BE2C (cell line): Measurements from ENCODE around the gene TMEM178B.

Experiments
- DNase-seq: peaks from one replicate; pipeline ENCODE4 v3.0.0-alpha.2; 2020
- H3K27me3 ChIP-seq: fragments of 250-450 bp; sonication (Bioruptor Pico); 2 replicates; pipeline ENCODE4 v1.5.1; 2020; ENCODE audit warnings: mild to moderate bottlenecking
- H3K36me3 ChIP-seq: fragments of 250-450 bp; sonication (Bioruptor Pico); 2 replicates; pipeline ENCODE4 v1.5.1; 2020; ENCODE audit warnings: mild to moderate bottlenecking
- H3K4me1 ChIP-seq: fragments of 250-450 bp; sonication (Bioruptor Pico); 2 replicates; pipeline ENCODE4 v1.5.1; 2020
- H3K4me3 ChIP-seq: 2 replicates; pipeline ENCODE4 v1.5.1; 2011; ENCODE audit warnings: low read depth, low read length
- H3K9me3 ChIP-seq: fragments of 250-450 bp; sonication (Bioruptor Pico); 2 replicates; pipeline ENCODE4 v1.5.1; 2020
- TF ChIP-seq, protein P1 (sequence below): IDR thresholded peaks from 2 replicates; pipeline ENCODE4 v1.5.1; 2012; ENCODE audit warnings: mild to moderate bottlenecking, low read depth, low read length

Gene TMEM178B

DNA sequence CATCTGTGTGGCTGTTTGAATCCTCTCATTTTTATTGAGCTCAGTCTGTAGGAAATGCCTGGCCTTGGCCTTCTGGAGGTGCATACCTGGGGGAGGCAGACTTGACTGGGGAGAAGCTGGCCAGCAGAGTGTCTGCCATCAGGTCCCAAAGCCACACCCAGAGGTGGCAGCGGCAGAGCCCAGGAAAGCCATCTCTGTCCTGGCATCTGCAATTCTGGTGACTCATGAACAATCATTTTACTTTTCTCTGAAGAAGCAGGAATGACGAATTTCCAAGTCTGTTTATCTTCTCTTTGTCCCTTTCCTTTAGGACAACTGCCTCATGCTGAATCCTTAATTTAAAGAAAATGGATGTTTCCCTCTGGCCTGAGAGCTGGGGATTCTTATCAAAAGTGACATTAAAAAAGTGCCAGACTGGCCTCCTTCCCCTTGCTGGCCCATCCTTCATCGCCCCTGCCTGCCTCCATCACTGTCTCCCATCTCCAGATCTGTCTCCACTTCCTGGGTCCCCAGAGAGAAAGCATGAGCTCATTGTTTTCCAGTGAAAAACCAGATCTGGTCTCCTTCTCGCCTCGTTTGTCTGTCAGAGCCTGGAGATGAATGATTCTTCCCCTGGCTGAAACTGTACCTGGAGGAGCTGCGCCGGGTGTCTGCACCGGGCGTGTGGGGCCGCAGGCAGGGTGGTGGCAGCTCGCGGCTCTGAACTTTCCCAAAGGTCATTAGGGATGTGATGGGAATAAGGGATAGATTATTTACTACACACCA is 124.5 kb downstream of the TMEM178B start:
- peak overlapping the region; percentile 3; the same call in 1 of the 2 replicates for H3K4me3 ChIP-seq
- TF ChIP-seq, protein P1, sequence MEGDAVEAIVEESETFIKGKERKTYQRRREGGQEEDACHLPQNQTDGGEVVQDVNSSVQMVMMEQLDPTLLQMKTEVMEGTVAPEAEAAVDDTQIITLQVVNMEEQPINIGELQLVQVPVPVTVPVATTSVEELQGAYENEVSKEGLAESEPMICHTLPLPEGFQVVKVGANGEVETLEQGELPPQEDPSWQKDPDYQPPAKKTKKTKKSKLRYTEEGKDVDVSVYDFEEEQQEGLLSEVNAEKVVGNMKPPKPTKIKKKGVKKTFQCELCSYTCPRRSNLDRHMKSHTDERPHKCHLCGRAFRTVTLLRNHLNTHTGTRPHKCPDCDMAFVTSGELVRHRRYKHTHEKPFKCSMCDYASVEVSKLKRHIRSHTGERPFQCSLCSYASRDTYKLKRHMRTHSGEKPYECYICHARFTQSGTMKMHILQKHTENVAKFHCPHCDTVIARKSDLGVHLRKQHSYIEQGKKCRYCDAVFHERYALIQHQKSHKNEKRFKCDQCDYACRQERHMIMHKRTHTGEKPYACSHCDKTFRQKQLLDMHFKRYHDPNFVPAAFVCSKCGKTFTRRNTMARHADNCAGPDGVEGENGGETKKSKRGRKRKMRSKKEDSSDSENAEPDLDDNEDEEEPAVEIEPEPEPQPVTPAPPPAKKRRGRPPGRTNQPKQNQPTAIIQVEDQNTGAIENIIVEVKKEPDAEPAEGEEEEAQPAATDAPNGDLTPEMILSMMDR = no peak
- H3K27me3 ChIP-seq = no peaks in the 10 kb centered on the region
- no peaks in the 10 kb centered on the region for H3K9me3 ChIP-seq
- H3K36me3 ChIP-seq = no peaks in the 10 kb centered on the region
- peaks cover 21% of the 10 kb centered on the region for H3K4me1 ChIP-seq
- peak; percentile 83 for DNase-seq

- no peak for DNase-seq
Measured at GRCh38 chr7:141200191-141201108, 126.6 kb downstream of the TMEM178B start.

GRCh38 chr7:141201145-141201885 is 127.5 kb downstream of the TMEM178B start:
- no peak for DNase-seq
- TF ChIP-seq, protein P1 = no peak

More at GRCh38 chr7:141200191-141201108, 126.6 kb downstream of the TMEM178B start:
- Histone ChIP-seq H3K4me1 (peaks cover 17% of the 10 kb centered on the region), H3K27me3 (no peaks in the 10 kb centered on the region), H3K4me3 (no peak overlapping the region), H3K9me3 (no peaks in the 10 kb centered on the region), H3K36me3 (no peaks in the 10 kb centered on the region)
- TF ChIP-seq, protein P1 = peak; percentile 18; the same call in 1 of the 2 replicates

GRCh38 chr7:141202535-141202934 is 128.7 kb downstream of the TMEM178B start:
- H3K27me3 ChIP-seq = no peaks in the 10 kb centered on the region
- H3K4me1 ChIP-seq = peaks cover 17% of the 10 kb centered on the region
- H3K4me3 ChIP-seq = no peak overlapping the region
- no peak for DNase-seq
- no peaks in the 10 kb centered on the region for H3K36me3 ChIP-seq
- TF ChIP-seq, protein P1 = no peak
- no peaks in the 10 kb centered on the region for H3K9me3 ChIP-seq

More at GRCh38 chr7:141201145-141201885, 127.5 kb downstream of the TMEM178B start:
- Histone ChIP-seq H3K4me1 (peaks cover 17% of the 10 kb centered on the region), H3K4me3 (no peak overlapping the region), H3K36me3 (no peaks in the 10 kb centered on the region), H3K9me3 (no peaks in the 10 kb centered on the region), H3K27me3 (no peaks in the 10 kb centered on the region)

- Histone ChIP-seq H3K4me1 (peaks cover 11% of the 10 kb centered on the region), H3K4me3 (no peak overlapping the region), H3K27me3 (no peaks in the 10 kb centered on the region), H3K36me3 (no peaks in the 10 kb centered on the region), H3K9me3 (no peaks in the 10 kb centered on the region)
- DNase-seq = no peak
- TF ChIP-seq, protein P1 = no peak
Measured at GRCh38 chr7:141203177-141203576, 129.3 kb downstream of the TMEM178B start.
